Loucy (cell line): Measurements from ENCODE around the gene LRR1.
"Not testable (repeated sequence)": the region's sequence is repeated elsewhere in the genome, so short reads cannot be mapped to it uniquely, and the experiment has no call there.

Experiments
- H2AFZ ChIP-seq: fragments of 200-600 bp; sonication (generic); 2 replicates; pipeline ENCODE4 v1.6.0; 2016; ENCODE audit warnings: antibody characterized with exemption, mild to moderate bottlenecking, low read length, moderate library complexity
- H3F3A ChIP-seq: fragments of 200-600 bp; 2 replicates; pipeline ENCODE4 v1.6.0; 2016; ENCODE audit warnings: antibody characterized with exemption, low read depth, mild to moderate bottlenecking
- H3K27me3 ChIP-seq: fragments of 200-600 bp; sonication (generic); 2 replicates; pipeline ENCODE4 v1.6.1; 2014; ENCODE audit warnings: low read length, mild to moderate bottlenecking; ENCODE audit not compliant: insufficient read depth, poor library complexity, severe bottlenecking
- H3K36me3 ChIP-seq: fragments of 200-600 bp; sonication (generic); 2 replicates; pipeline ENCODE4 v1.6.1; 2016; ENCODE audit warnings: low read length; ENCODE audit not compliant: insufficient read depth
- H3K4me1 ChIP-seq: fragments of 200-600 bp; sonication (generic); 2 replicates; pipeline ENCODE4 v1.5.1; 2014; ENCODE audit warnings: low read length, mild to moderate bottlenecking; ENCODE audit not compliant: insufficient read depth, poor library complexity, severe bottlenecking
- H3K4me2 ChIP-seq: fragments of 200-600 bp; sonication (generic); 2 replicates; pipeline ENCODE4 v1.6.0; 2014; ENCODE audit warnings: antibody characterized with exemption, low read length, low read depth, mild to moderate bottlenecking; ENCODE audit not compliant: poor library complexity, severe bottlenecking
- H3K4me3 ChIP-seq: fragments of 200-600 bp; sonication (generic); 2 replicates; pipeline ENCODE4 v1.5.1; 2014; ENCODE audit warnings: low read length, mild to moderate bottlenecking, mixed read lengths; ENCODE audit not compliant: poor library complexity, severe bottlenecking
- H3K79me2 ChIP-seq: fragments of 200-600 bp; sonication (generic); 2 replicates; pipeline ENCODE4 v1.6.1; 2014; ENCODE audit warnings: low read length; ENCODE audit not compliant: insufficient read depth
- H3K9ac ChIP-seq: fragments of 200-600 bp; sonication (generic); 2 replicates; pipeline ENCODE4 v1.6.0; 2014; ENCODE audit warnings: mild to moderate bottlenecking, low read depth, low read length, moderate library complexity; ENCODE audit not compliant: poor library complexity, severe bottlenecking
- H3K9me2 ChIP-seq: fragments of 200-600 bp; sonication (generic); replicated peaks from 2 replicates; pipeline ENCODE4 v1.6.1; 2016; ENCODE audit warnings: low read depth, low read length, mixed read lengths
- H3K9me3 ChIP-seq: fragments of 200-600 bp; sonication (generic); 2 replicates; pipeline ENCODE4 v1.6.1; 2014; ENCODE audit warnings: mild to moderate bottlenecking, antibody characterized with exemption, low read length, low read depth; ENCODE audit not compliant: insufficient read depth
- H4K20me1 ChIP-seq: fragments of 200-600 bp; sonication (generic); 2 replicates; pipeline ENCODE4 v1.6.0; 2014; ENCODE audit warnings: antibody characterized with exemption, low read length, mild to moderate bottlenecking; ENCODE audit not compliant: insufficient read depth, poor library complexity, severe bottlenecking
- CTCF ChIP-seq: fragments of 200-600 bp; sonication (generic); conservative IDR thresholded peaks from 2 replicates; pipeline ENCODE4 v1.5.1; 2014; ENCODE audit warnings: mild to moderate bottlenecking, antibody characterized with exemption, low read length
- EZH2phosphoT487 ChIP-seq: fragments of 200-600 bp; IDR thresholded peaks from 2 replicates; pipeline ENCODE4 v1.6.1; 2018; ENCODE audit warnings: antibody characterized with exemption, mild to moderate bottlenecking, moderate library complexity, borderline replicate concordance

Gene LRR1

GRCh38 chr14:49653508-49653907 lies 54.8 kb downstream of the LRR1 start:
- no peaks in the 10 kb centered on the region for H3K79me2 ChIP-seq
- no peaks in the 10 kb centered on the region for H3K9me2 ChIP-seq
- H3K27me3 ChIP-seq, result no peaks in the 10 kb centered on the region
- H3K4me2 ChIP-seq, result no peak overlapping the region
- peaks cover 30% of the 10 kb centered on the region; the same call in 1 of the 2 replicates for H3K36me3 ChIP-seq
- no peak overlapping the region for H2AFZ ChIP-seq
- no peaks in the 10 kb centered on the region for H3K9me3 ChIP-seq
- no peaks in the 10 kb centered on the region for H4K20me1 ChIP-seq
- H3K9ac ChIP-seq, result no peak overlapping the region
- H3K4me3 ChIP-seq, result no peak overlapping the region
- H3F3A ChIP-seq, result no peaks in the 10 kb centered on the region
- TF ChIP-seq EZH2phosphoT487 (no peak), CTCF (no peak)
- no peaks in the 10 kb centered on the region for H3K4me1 ChIP-seq

GRCh38 chr14:49654511-49654910 lies 55.8 kb downstream of the LRR1 start:
- H3K4me1 ChIP-seq, result no peaks in the 10 kb centered on the region
- H3K9me3 ChIP-seq, result no peaks in the 10 kb centered on the region
- H3K4me2 ChIP-seq, result no peak overlapping the region
- H3K9ac ChIP-seq, result no peak overlapping the region
- no peak overlapping the region for H2AFZ ChIP-seq
- no peaks in the 10 kb centered on the region for H3K27me3 ChIP-seq
- H3K36me3 ChIP-seq, result peaks cover 26% of the 10 kb centered on the region; the same call in 1 of the 2 replicates
- no peaks in the 10 kb centered on the region for H4K20me1 ChIP-seq
- TF ChIP-seq EZH2phosphoT487, result no peak
- no peak for TF ChIP-seq CTCF
- no peaks in the 10 kb centered on the region for H3K79me2 ChIP-seq
- H3F3A ChIP-seq, result no peaks in the 10 kb centered on the region
- no peaks in the 10 kb centered on the region for H3K9me2 ChIP-seq
- H3K4me3 ChIP-seq, result no peak overlapping the region

GRCh38 chr14:49657500-49657899 lies 58.8 kb downstream of the LRR1 start:
- H3K36me3 ChIP-seq, result peaks cover 24% of the 10 kb centered on the region; the same call in 1 of the 2 replicates

More at GRCh38 chr14:49657500-49657899, 58.8 kb downstream of the LRR1 start:
- not testable (repeated sequence) for H3K4me3 ChIP-seq, H4K20me1 ChIP-seq, H3K9me2 ChIP-seq, H2AFZ ChIP-seq, H3K4me1 ChIP-seq, H3K27me3 ChIP-seq, H3K79me2 ChIP-seq, H3K9ac ChIP-seq, H3K4me2 ChIP-seq, H3K9me3 ChIP-seq, H3F3A ChIP-seq
